GM21526 (cell line): ENCODE measurements around the gene PXYLP1.

Source experiments
- ATAC-seq: cut with Tn5 transposase; IDR thresholded peaks from one replicate; pipeline ENCODE4 v1.9.1; 2021; ENCODE audit warnings: moderate library complexity; ENCODE audit not compliant: unreplicated experiment, low FRiP score

Gene PXYLP1

GRCh38 chr3:141248064-141248463, 16.4 kb downstream of the PXYLP1 start:
- no peak for ATAC-seq

DNA sequence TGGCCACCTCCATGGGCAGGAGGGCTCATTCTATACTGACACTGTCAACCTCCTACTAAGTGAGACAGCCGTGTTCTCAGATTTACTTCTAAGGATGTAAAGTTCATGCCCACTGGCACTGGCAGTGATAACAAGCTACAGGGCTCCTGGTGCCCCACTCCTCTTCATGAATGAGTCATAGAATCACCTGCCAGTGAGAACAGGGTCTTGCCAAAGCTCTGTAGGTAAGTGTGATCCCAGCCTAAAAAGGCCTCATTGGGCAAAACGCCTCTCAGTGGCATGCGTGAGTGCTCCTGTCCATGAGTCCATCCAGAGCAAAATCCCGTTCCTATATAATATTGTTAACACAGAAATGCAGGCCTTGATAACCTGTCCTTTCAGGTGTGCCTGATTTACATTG, 17.4 kb downstream of the PXYLP1 start:
- no peak for ATAC-seq

- no peak for ATAC-seq
Measured at GRCh38 chr3:141250342-141250741, 18.7 kb downstream of the PXYLP1 start.

- ATAC-seq: no peak
Measured at GRCh38 chr3:141250828-141251227, 19.2 kb downstream of the PXYLP1 start.

DNA sequence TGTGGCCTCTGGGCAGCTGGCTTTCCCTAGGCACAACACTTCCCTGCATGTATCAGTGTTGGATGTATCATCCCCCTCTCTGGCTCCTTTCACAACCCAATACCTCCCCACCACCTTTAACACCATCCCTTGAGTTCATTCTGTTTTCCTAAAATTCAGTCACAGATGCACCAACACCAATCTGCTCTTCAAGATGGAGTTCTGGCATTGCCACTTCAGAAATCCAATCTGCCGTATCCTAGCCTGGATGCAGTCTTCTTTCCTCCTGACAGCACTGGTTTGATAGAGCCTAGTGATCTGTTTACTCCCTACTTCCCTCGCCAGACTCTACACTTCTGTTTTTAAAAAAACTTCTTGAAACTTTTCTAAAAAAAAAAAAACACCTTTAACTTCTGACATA, 21.7 kb downstream of the PXYLP1 start:
- ATAC-seq: no peak

DNA sequence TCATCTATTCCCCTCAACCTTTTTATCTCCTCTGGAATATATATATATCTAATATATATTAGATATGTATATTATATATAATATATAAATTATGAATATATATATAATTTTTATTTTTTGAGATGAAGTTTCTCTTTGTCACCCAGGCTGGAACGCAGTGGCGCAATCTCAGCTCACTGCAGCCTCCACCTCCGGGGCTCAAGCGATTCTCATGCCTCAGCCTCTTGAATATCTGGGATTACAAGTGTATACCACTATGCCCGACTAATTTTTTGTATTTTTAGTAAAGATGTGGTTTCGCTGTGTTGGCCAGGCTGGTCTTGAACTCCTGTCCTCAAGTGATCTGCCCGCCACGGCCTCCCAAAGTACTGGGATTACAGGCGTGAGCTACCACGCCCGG, 22.2 kb downstream of the PXYLP1 start:
- ATAC-seq: no peak

DNA sequence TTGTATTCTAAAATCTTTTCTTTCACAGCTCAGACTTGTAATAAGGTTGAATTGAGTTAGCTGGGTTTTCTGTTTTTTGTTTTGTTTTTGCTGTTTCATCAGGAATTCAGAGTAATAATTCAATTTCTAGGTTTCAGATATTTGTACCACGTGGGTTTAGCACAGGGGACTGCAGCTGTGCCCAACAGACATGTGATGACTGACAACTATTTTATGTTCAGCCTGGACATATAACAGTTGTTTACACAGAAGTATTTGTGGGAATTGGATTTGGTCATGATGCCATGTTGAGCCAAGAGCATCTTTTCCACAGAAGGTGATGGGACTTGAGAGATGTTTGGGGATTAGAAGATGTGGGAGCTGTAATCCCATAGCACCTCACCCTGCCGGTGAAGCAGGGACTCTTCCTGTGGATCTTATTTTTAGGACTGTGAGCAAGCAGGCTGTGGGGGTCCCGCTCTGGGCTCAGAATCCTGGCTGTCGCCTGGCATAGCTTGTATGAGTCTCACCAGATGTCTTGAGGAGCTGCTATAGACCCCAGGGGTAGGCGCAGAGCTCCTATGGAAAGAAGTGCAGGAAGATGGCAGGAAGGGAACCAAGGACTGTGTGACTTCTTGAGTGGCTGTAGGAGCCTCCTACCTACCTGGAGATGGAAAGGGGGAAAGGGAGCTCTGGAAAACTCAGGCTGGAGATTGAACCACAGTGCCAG, 23.7 kb downstream of the PXYLP1 start:
- no peak for ATAC-seq

- ATAC-seq: no peak
Measured at GRCh38 chr3:141255846-141256261, 24.2 kb downstream of the PXYLP1 start.

DNA sequence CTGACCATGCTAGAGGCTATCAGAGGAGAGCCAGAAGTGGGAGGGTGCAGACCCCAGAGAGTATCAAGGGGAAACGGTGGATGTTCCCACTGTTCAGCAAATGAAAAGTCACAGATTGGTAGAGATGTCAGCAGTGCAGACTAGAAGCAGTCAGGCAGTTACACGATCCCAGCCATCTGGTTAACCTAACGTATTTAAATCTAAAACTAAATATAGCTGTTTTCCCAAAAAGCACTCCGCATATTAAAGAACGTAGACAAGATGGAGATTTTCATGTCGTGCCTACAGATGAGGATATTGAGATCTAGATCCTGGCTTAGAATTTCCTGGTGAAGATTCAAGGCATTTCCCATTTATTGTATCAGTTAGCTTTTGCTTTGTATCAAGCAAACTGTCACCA, 25.2 kb downstream of the PXYLP1 start:
- no peak for ATAC-seq

GRCh38 chr3:141257961-141258360, 26.3 kb downstream of the PXYLP1 start:
- no peak for ATAC-seq

- ATAC-seq: no peak
Measured at GRCh38 chr3:141258973-141259372, 27.3 kb downstream of the PXYLP1 start.

DNA sequence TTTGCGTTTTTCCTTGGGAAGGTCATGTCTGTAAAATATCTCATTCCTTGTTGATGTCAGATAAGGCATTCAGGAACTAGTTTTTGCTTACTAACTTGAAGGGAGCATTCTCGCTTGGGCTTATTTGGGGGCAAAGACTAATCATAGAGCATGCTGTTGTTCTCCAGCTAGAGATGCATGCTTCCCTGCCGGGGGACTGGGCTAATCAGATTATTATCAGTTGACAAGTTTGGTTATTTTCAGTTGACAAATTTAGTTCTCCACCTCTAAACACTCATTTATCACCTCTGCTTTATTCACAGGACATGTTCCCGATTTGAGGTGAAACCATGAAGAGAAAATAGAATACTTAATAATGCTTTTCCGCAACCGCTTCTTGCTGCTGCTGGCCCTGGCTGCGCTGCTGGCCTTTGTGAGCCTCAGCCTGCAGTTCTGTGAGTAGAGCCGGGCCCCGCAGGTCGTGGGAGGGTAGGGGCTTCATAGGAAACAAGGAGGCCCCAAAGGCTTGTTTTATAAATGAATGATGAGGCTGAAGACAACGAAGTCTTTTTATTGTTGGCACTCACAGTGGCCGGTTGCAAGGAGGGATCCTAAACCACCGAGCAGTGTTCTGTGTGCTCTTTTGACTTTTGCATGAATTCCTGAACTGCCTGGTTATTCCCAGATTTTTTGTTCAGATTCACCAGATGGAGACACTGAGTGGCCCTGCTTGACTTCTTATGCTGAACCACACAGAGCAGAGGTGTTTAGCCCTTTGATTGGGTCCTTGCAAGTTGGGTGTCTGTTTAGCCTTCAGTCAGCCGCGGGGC, 28.4 kb downstream of the PXYLP1 start:
- no peak for ATAC-seq

DNA sequence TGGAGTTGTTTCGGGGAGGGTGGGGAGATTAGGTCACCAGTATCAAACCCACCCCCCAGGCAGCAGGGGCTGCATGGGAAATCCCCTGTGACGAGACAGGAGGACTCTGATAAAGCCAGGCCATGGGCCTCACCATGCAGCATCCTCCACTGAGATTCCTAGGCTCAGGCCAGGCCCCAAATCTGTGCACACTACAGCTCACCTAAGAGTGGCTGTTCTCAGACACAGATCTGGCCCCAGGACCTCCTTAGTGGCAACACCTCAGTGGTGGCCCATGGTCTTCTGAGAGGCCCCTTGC, 29.0 kb downstream of the PXYLP1 start:
- ATAC-seq: no peak

GRCh38 chr3:141261472-141262307, 30.1 kb downstream of the PXYLP1 start:
- no peak for ATAC-seq

GRCh38 chr3:141262308-141262705, 30.7 kb downstream of the PXYLP1 start:
- ATAC-seq: no peak

DNA sequence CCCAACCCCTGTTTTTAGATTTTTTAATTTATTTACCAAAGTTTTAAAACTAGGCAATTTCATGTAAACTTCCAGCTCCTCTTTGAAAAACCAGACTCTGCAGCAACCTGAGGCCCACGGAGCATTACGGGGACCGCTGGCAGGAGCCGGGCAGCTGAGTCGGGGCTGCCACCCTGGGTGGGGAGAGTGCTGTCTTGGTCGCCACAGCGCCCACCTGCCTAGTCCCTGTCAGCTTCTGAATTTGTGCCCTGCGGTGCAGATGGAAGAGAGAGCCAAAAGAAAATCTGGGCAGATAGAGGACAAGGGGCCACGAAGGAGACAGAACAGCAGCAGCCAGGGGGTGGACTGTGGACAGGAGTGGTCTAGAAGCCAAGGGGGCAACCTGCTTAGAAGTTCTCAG, 34.6 kb downstream of the PXYLP1 start:
- no peak for ATAC-seq

- no peak for ATAC-seq
Measured at GRCh38 chr3:141266797-141267555, 35.4 kb downstream of the PXYLP1 start.

DNA sequence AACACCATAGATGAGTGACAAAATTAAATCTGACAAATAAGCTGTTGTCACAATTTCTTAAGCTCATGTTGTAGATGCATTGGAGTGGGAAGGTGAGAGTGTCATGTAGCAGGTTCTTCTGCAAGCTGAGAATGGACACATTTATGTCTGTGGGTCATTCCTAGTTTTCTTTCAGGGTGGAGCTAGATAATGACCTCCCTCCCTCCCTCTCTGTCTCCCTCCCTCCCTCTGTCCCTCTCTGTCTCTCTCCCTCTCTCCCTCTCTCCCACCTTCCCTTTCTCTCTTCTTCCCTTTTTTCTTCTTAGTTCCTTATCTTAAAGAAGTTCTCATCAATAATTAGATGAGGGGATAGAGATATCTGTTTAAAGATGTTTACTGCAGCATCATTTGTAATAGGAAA, 36.0 kb downstream of the PXYLP1 start:
- no peak for ATAC-seq

DNA sequence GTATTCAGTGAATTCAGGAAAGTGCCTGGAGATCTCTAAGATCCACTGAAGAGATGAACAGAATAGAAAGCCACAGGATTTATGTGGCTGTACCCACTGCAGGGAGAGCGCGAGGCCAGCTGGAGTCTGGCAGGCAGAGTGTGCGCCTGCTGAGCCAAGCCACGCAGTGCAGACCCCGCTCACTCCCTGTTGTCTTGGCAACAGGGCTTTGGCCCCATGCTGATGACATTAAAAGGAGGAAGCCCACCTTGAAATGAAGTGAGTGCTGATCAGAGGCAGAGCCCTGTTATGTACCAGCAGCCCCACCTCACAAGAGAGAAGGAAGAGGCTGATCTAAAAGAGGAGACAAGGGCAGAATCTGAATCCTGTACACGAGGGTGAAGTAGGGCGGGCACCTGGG, 36.7 kb downstream of the PXYLP1 start:
- ATAC-seq: no peak

GRCh38 chr3:141268791-141269190, 37.2 kb downstream of the PXYLP1 start:
- ATAC-seq: no peak

GRCh38 chr3:141269961-141270360, 38.3 kb downstream of the PXYLP1 start:
- ATAC-seq: no peak
